Mammary epithelial cell (primary cell): Measurements from ENCODE around the gene LONRF3.

Experiments used
- CTCF ChIP-seq, 2 donors: IDR thresholded peaks in 1 of 2; conservative IDR thresholded peaks in 1 of 2; 2 replicates each; pipeline ENCODE4 v1.5.1; 2011 to 2012; ENCODE audit warnings: inconsistent platforms in 2 of 2, low read length in 2 of 2, mild to moderate bottlenecking in 2 of 2, control low read depth in 1 of 2, low read depth in 1 of 2; ENCODE audit not compliant: insufficient read depth in 1 of 2; ENCODE audit errors: extremely low read depth in 1 of 2
- EZH2 ChIP-seq: IDR thresholded peaks from 2 replicates; pipeline ENCODE4 v1.6.1; 2012; ENCODE audit warnings: low read length, inconsistent platforms, borderline replicate concordance

- TF ChIP-seq CTCF (conservative IDR thresholded peaks at IDR 0.05 in 1 of 2, IDR thresholded peaks at IDR 0.05 in 1 of 2; ENCODE audit: extremely low read depth in 1 of 2, insufficient read depth in 1 of 2, low read depth in 1 of 2, low read length in 2 of 2): no peak
- no peak for TF ChIP-seq EZH2
Measured at GRCh38 chrX:118948270-118948669, 26.1 kb upstream of the LONRF3 start.
